HG03571 (cell line): ENCODE measurements around the gene ALPG.

Experiments
- ATAC-seq: cut with Tn5 transposase; IDR thresholded peaks from one replicate; pipeline ENCODE4 v1.9.1; 2021; ENCODE audit not compliant: unreplicated experiment

ALPG gene

DNA sequence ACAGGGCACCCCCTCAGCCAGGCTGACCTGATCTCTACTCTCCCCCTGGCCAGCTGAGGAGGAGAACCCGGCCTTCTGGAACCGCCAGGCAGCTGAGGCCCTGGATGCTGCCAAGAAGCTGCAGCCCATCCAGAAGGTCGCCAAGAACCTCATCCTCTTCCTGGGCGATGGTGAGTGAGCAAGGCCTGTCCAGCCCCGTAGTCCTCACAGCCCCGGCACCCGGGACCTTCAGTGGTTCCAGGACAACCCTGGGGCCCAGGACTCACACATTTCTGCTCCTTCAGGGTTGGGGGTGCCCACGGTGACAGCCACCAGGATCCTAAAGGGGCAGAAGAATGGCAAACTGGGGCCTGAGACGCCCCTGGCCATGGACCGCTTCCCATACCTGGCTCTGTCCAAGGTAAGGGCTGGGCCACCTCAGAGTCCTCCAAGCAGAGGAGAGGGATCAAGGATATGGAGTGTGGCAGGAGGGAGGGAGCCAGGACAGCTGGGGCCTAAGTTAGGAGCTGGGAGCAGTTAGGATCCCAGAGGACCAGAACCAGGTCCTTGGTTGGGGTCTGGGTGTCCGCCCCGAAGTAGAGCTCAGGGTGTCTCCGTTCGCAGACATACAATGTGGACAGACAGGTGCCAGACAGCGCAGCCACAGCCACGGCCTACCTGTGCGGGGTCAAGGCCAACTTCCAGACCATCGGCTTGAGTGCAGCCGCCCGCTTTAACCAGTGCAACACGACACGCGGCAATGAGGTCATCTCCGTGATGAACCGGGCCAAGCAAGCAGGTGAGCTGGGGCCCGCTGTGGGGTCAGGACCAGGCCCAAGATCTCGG is 49.9 kb downstream of the ALPG start:
- ATAC-seq = no peak

DNA sequence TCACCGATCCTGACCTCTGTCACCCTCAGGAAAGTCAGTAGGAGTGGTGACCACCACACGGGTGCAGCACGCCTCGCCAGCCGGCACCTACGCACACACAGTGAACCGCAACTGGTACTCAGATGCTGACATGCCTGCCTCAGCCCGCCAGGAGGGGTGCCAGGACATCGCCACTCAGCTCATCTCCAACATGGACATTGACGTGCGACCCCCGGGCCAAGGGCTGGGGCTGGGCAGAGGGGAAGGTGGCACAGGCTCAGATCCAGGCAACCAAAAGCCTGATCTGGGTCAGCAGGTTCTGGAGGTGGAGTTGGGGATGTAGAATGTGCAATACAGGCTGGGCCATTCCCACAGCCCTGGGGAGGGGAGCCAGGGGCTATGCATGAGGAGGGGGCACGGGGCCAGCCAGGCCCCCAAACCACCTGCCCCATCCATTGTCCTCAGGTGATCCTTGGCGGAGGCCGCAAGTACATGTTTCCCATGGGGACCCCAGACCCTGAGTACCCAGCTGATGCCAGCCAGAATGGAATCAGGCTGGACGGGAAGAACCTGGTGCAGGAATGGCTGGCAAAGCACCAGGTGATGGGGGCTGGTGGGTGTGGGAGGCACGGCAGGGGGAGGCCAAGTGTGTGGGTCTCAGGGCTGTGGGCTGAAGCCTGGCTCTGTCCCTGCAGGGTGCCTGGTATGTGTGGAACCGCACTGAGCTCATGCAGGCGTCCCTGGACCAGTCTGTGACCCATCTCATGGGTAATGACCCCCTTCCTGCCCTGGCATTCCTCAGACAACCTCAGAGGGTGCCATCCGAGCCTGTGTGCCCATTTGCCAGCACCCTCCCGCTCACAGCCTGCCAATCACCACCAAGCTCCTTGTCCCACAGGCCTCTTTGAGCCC is 50.7 kb downstream of the ALPG start:
- ATAC-seq = no peak

DNA sequence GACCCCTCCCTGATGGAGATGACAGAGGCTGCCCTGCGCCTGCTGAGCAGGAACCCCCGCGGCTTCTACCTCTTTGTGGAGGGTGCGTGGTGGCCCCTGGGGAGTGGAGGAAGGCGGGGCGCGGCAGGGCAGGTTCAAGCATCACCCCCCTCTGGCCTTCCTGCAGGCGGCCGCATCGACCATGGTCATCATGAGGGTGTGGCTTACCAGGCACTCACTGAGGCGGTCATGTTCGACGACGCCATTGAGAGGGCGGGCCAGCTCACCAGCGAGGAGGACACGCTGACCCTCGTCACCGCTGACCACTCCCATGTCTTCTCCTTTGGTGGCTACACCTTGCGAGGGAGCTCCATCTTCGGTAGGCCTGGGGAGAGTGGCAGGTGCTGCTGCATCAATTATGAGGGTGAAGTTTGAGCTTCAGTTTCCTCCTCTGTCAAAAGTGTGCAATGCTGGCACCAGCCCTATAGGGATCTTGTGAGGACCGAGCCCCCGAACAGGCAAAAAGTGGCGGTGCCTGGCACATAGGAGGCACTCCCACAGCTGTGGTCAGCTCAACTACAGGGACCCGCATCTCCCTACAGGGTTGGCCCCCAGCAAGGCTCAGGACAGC is 51.5 kb downstream of the ALPG start:
- ATAC-seq = no peak

DNA sequence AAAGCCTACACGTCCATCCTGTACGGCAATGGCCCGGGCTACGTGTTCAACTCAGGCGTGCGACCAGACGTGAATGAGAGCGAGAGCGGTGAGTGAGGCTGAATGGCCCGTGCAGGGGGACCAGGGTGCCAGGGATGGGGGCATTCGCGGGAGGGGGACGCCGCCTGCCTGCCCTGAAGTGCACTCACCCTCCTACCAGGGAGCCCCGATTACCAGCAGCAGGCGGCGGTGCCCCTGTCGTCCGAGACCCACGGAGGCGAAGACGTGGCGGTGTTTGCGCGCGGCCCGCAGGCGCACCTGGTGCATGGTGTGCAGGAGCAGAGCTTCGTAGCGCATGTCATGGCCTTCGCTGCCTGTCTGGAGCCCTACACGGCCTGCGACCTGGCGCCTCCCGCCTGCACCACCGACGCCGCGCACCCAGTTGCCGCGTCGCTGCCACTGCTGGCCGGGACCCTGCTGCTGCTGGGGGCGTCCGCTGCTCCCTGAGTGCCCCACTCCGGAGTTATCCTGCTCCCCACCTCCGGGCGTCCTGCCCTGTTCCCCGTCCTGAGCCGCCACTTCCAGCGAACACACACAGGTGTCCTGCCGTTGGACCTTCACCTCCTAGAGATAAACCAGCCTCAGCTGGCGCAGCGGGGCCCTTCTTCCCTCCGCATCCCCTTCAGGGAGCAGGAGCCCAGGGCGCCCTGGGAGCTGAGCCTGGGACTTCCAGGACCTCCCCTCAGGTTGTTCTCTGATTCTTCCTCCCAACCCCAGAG is 52.2 kb downstream of the ALPG start:
- no peak for ATAC-seq

GRCh38 chr2:232459419-232460035 is 52.9 kb downstream of the ALPG start:
- no peak for ATAC-seq

DNA sequence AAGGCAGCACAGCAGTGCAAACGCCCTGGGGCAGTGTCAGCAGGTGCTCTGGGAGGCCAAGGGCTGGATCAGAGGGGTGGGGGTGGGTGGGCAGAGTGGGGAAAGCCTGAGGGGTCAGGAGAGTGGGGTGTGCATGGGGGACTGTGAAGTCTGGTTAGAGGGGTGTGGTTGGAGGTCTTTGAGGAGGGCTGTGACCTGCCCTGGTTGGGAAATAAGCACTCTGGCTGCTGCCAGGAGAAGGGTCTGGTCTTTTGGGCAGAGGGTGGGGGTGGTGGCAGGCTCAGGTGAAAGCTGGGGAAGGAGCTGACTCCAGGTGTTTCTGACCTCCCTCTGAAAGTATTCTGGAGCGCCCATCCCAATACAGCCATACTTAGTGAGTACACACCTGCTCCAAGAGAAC is 53.5 kb downstream of the ALPG start:
- no peak for ATAC-seq
